Osteoblast (primary cell): Measurements from ENCODE around the gene TPD52L2. TPM values are rescaled to one million over a fixed set of nuclear protein-coding genes. Genes with fewer than 3 reads are reported as not detected.

ENCODE experiments used
- DNase-seq: peaks from one replicate; pipeline ENCODE4 v3.0.0; 2011; ENCODE audit warnings: low spot score, mixed read lengths; ENCODE audit not compliant: insufficient read length; ENCODE audit errors: missing footprints
- H2AFZ ChIP-seq: 2 replicates; pipeline ENCODE4 v1.6.0; 2011; ENCODE audit warnings: mild to moderate bottlenecking, low read length
- H3K27ac ChIP-seq: 2 replicates; pipeline ENCODE4 v1.5.1; 2011; ENCODE audit warnings: mild to moderate bottlenecking, low read depth, low read length, moderate library complexity
- H3K27me3 ChIP-seq: 2 replicates; pipeline ENCODE4 v1.6.0; 2012; ENCODE audit warnings: mild to moderate bottlenecking, control low read depth, inconsistent platforms, low read length, moderate library complexity; ENCODE audit not compliant: insufficient read depth
- H3K36me3 ChIP-seq: 2 replicates; pipeline ENCODE4 v1.5.1; 2011; ENCODE audit warnings: mild to moderate bottlenecking, low read length, control low read depth, moderate library complexity; ENCODE audit not compliant: insufficient read depth
- H3K4me1 ChIP-seq: 2 replicates; pipeline ENCODE4 v1.5.1; 2011; ENCODE audit warnings: mild to moderate bottlenecking, low read length, control low read depth, moderate library complexity; ENCODE audit not compliant: insufficient read depth
- H3K4me2 ChIP-seq: 2 replicates; pipeline ENCODE4 v1.6.0; 2011; ENCODE audit warnings: mild to moderate bottlenecking, low read length; ENCODE audit not compliant: insufficient read depth
- H3K4me3 ChIP-seq: fragments of 200-600 bp; sonication (generic); 3 replicates; pipeline ENCODE4 v1.5.1; 2012; ENCODE audit warnings: mild to moderate bottlenecking, low read length, inconsistent platforms; ENCODE audit not compliant: insufficient read depth
- H3K79me2 ChIP-seq: 2 replicates; pipeline ENCODE4 v1.6.0; 2012; ENCODE audit warnings: mild to moderate bottlenecking, low read length, control low read depth, inconsistent platforms; ENCODE audit not compliant: insufficient read depth
- H3K9me3 ChIP-seq: 2 replicates; pipeline ENCODE4 v1.5.1; 2011; ENCODE audit warnings: low read depth, low read length, control low read depth
- H4K20me1 ChIP-seq: 2 replicates; pipeline ENCODE4 v1.6.0; 2012; ENCODE audit warnings: mild to moderate bottlenecking, low read length, control low read depth; ENCODE audit not compliant: insufficient read depth
- total RNA-seq: library from RNA; depleted of rRNA; stranded (reverse); fragments of >200 nt; gene quantifications from 2 replicates; pipeline ENCODE4 v1.2.3, GENCODE V29; 2012
- TF ChIP-seq, protein P1 (sequence below): IDR thresholded peaks from 2 replicates; pipeline ENCODE4 v1.5.1; 2011; ENCODE audit warnings: mild to moderate bottlenecking, low read depth, low read length, moderate library complexity; ENCODE audit errors: extremely low read depth

TPD52L2 gene
- total RNA-seq, 1 donor = 115 TPM

DNA sequence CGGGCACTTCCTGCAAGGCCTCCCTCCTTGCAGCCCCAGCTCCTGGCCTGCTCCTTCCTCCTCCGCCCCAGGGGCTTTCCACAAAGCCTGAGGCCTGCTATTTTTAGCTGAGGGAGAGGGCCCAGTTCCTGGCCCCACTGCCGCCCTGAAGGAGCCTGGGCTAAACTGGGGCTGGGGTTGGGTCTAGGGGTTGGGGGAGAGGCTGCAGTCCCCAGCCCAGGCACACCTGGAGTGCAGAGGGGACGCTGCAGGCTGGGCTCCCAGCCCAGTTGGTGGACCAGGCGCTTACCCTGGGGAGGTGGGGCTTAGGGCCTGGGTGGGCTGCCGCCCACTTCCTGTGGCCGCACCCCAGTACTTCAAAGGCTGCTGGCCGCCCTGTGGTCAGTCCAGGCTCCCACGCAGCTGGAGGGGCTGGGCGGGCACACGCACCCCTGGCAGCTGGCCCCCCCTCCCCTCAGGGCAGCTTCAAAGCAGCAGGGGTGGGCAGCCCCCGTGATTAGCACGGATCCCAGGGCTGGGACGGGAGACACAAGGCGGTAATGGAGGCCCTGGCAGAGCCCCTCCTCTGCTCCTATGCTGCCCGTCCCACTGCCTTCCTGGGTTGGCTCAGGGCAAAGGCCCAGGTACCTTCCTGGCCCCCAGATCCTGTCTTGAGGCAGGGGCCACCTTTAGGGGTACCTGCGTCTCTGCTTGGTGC is 10.9 kb upstream of the TPD52L2 start:
- peak; percentile 94 for DNase-seq
- no peak overlapping the region for H3K4me2 ChIP-seq
- TF ChIP-seq, protein P1, sequence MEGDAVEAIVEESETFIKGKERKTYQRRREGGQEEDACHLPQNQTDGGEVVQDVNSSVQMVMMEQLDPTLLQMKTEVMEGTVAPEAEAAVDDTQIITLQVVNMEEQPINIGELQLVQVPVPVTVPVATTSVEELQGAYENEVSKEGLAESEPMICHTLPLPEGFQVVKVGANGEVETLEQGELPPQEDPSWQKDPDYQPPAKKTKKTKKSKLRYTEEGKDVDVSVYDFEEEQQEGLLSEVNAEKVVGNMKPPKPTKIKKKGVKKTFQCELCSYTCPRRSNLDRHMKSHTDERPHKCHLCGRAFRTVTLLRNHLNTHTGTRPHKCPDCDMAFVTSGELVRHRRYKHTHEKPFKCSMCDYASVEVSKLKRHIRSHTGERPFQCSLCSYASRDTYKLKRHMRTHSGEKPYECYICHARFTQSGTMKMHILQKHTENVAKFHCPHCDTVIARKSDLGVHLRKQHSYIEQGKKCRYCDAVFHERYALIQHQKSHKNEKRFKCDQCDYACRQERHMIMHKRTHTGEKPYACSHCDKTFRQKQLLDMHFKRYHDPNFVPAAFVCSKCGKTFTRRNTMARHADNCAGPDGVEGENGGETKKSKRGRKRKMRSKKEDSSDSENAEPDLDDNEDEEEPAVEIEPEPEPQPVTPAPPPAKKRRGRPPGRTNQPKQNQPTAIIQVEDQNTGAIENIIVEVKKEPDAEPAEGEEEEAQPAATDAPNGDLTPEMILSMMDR = no peak
- H4K20me1 ChIP-seq = peaks cover 11% of the 10 kb centered on the region
- no peaks in the 10 kb centered on the region for H3K79me2 ChIP-seq
- peaks cover 19% of the 10 kb centered on the region for H3K27me3 ChIP-seq
- no peak overlapping the region for H2AFZ ChIP-seq
- H3K4me1 ChIP-seq = peaks cover 15% of the 10 kb centered on the region
- H3K36me3 ChIP-seq = no peaks in the 10 kb centered on the region
- no peaks in the 10 kb centered on the region for H3K9me3 ChIP-seq
- H3K27ac ChIP-seq = no peak overlapping the region
- H3K4me3 ChIP-seq = peak overlapping the region; percentile 33

DNA sequence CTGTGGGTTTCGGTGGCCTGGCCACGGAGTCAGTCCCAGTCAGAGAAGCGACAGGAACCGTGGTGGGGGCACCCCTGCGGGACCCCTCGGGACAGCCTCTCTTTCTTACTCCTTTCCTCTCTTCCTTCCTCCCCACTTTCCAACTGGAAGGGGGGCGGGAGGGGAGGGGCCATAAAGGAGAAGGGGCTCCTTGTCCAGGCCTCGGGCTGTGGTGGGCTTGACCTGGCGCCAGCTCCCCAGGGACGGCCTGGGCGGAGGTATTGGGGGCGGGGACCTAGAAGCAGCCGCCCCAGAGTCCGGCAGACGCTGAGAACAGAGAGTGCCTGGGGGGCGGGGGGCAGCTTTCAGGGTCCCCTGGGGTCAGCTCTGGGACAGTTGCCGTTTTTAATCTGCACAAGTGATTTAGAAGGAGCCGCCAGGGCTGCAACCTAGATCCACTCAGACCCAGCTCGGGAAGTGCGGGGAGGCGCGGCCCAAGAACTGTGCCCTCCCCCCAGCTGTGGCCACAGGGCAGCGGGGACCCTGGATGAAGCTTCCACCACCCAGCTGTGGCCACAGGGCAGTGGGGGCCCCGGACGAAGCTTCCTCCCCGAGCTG is 10.2 kb upstream of the TPD52L2 start:
- Histone ChIP-seq H3K4me2 (peak overlapping the region; percentile 9), H2AFZ (no peak overlapping the region), H4K20me1 (peaks cover 15% of the 10 kb centered on the region), H3K4me3 (peak overlapping the region; percentile 33), H3K4me1 (peaks cover 15% of the 10 kb centered on the region), H3K9me3 (no peaks in the 10 kb centered on the region), H3K27me3 (peaks cover 19% of the 10 kb centered on the region), H3K27ac (no peak overlapping the region), H3K79me2 (no peaks in the 10 kb centered on the region), H3K36me3 (no peaks in the 10 kb centered on the region)
- DNase-seq = peak; percentile 93
- TF ChIP-seq, protein P1 = no peak

DNA sequence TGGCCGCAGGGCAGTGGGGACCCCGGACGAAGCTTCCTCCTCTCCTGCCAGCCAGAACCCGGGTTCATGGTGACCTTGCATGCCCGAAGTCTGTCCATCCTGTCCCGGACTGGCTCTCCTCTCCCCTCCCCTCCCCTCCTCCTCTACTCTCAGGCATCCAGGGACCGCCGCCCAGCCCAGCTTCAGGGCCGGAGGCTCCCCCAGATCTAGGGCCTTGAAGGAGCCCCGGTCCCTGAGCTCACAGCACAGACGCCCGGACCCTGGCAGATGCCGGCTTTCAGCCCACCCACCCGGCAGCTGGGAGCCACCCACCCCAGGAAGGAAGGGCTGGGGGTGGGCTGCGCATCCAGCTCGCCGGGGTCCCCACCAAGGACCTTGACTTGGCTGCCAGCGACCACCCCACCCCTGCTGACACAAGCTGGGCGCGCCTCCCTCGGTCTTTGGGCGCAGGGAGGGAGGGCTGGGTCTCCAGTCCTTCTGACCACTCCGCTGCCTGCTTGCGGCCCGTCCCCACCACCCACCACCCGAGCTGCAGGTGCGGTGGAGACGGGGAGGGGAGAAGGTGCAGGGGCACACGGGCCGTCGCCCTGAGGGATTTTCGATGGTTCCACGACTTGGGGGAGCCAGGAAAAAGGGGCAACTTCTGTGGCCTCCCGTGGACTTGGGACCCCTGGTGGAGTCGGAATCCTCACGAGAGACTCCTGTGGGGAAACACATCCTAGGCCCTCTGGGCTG is 9.5 kb upstream of the TPD52L2 start:
- no peaks in the 10 kb centered on the region for H3K79me2 ChIP-seq
- TF ChIP-seq, protein P1 = no peak
- no peak overlapping the region for H2AFZ ChIP-seq
- peak overlapping the region; percentile 16 for H3K4me3 ChIP-seq
- no peaks in the 10 kb centered on the region for H3K9me3 ChIP-seq
- H3K36me3 ChIP-seq = no peaks in the 10 kb centered on the region
- peaks cover 19% of the 10 kb centered on the region for H3K27me3 ChIP-seq
- peaks cover 15% of the 10 kb centered on the region for H4K20me1 ChIP-seq
- no peak overlapping the region for H3K27ac ChIP-seq
- DNase-seq = peak; percentile 93
- H3K4me1 ChIP-seq = peaks cover 15% of the 10 kb centered on the region
- H3K4me2 ChIP-seq = no peak overlapping the region

DNA sequence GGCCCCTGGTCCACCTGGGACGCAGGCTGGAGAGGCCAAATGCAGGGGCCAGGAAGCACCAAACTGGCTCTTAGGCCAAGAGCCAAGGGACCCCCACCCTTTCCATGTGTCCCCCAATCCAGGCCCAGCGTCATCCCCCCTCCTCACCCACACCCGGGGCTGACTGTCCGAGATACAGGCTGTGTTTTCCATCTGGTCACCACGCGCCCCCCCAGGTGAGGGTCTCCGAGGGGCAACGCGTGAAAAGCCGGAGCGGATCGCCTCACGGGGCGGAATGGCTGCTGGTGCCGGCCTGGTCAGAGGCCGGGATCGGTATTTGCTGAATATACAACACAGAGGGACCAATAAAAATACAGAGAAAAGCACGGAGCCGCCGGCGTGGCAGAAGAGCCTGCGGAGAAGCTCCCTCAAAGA is 9.0 kb upstream of the TPD52L2 start:
- Histone ChIP-seq H3K27ac (no peak overlapping the region), H3K79me2 (no peaks in the 10 kb centered on the region), H3K9me3 (no peaks in the 10 kb centered on the region), H3K4me1 (peaks cover 15% of the 10 kb centered on the region), H3K4me2 (no peak overlapping the region), H4K20me1 (peaks cover 15% of the 10 kb centered on the region), H2AFZ (no peak overlapping the region), H3K4me3 (no peak overlapping the region), H3K27me3 (peaks cover 19% of the 10 kb centered on the region), H3K36me3 (no peaks in the 10 kb centered on the region)
- TF ChIP-seq, protein P1 = no peak
- no peak for DNase-seq
